ENCODE data around the gene FAM114A1.

The FAM114A1 gene

GRCh38 chr4:38930204-38930603 is 62.6 kb downstream of the FAM114A1 start:
- no peak for TF ChIP-seq REST (IDR thresholded peaks at IDR 0.05; ENCODE audit: insufficient read depth in 1 of 2, low read depth in 2 of 2, low read length in 2 of 2)
- no peak for TF ChIP-seq TAF1 (IDR thresholded peaks at IDR 0.05; ENCODE audit: borderline replicate concordance, insufficient read depth, low read length)
- TF ChIP-seq POLR2AphosphoS5 (IDR thresholded peaks at IDR 0.05; ENCODE audit: low read depth, low read length), result no peak
- TF ChIP-seq FOXP2 (optimal IDR thresholded peaks at IDR 0.05; ENCODE audit: borderline replicate concordance, extremely low read depth, extremely low read length, insufficient read depth), result no peak
- TF ChIP-seq SIN3A (IDR thresholded peaks at IDR 0.05; ENCODE audit: borderline replicate concordance, insufficient read depth, low read length), result no peak

DNA sequence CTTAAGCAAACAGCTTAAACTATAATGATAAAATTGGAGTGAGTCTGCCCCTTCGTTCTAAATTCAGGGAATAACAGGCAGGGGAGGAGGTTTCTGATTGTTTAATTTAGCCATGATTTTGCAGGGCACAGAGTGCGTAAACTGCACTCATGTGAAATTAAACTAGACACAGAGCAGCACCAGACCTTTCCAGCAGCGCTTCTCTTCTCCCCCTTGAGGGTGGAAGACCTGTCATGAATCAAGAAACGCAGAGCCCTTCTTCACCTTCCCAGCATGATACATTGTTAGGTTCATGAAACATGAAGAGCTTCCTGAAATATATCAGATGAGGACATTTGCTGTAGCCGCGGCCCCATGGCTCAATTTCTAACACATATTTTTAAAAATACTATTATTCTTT is 63.1 kb downstream of the FAM114A1 start:
- TF ChIP-seq SIN3A (IDR thresholded peaks at IDR 0.05; ENCODE audit: borderline replicate concordance, insufficient read depth, low read length) (no peak), POLR2AphosphoS5 (IDR thresholded peaks at IDR 0.05; ENCODE audit: low read depth, low read length) (no peak), REST (IDR thresholded peaks at IDR 0.05; ENCODE audit: insufficient read depth in 1 of 2, low read depth in 2 of 2, low read length in 2 of 2) (no peak), FOXP2 (optimal IDR thresholded peaks at IDR 0.05; ENCODE audit: borderline replicate concordance, extremely low read depth, extremely low read length, insufficient read depth) (no peak), TAF1 (IDR thresholded peaks at IDR 0.05; ENCODE audit: borderline replicate concordance, insufficient read depth, low read length) (no peak)

DNA sequence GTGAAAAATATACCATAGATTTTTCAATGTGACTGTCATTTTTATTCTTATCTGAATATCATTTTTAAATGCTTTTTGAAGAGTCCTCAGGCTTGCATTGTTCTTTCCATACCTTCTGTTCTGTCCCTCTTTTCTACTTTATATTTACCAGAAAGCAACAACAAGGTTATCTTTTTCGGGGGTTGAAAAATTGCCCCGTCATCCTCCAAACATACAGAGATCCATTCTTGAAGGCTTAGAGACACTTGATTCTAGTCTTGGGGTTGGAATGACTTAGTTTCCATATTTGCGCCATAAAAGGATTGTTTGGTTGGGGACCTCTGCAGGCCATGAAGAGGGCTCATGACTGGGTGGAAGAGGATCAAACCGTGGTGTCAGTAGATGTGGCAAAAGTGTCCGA is 63.5 kb downstream of the FAM114A1 start:
- TF ChIP-seq REST (IDR thresholded peaks at IDR 0.05; ENCODE audit: insufficient read depth in 1 of 2, low read depth in 2 of 2, low read length in 2 of 2), result no peak
- TF ChIP-seq FOXP2 (optimal IDR thresholded peaks at IDR 0.05; ENCODE audit: borderline replicate concordance, extremely low read depth, extremely low read length, insufficient read depth), result no peak
- no peak for TF ChIP-seq TAF1 (IDR thresholded peaks at IDR 0.05; ENCODE audit: borderline replicate concordance, insufficient read depth, low read length)
- no peak for TF ChIP-seq SIN3A (IDR thresholded peaks at IDR 0.05; ENCODE audit: borderline replicate concordance, insufficient read depth, low read length)
- TF ChIP-seq POLR2AphosphoS5 (IDR thresholded peaks at IDR 0.05; ENCODE audit: low read depth, low read length), result no peak

GRCh38 chr4:38935391-38936073 is 67.9 kb downstream of the FAM114A1 start:
- no peak for TF ChIP-seq POLR2AphosphoS5 (IDR thresholded peaks at IDR 0.05; ENCODE audit: low read depth, low read length)
- no peak for TF ChIP-seq FOXP2 (optimal IDR thresholded peaks at IDR 0.05; ENCODE audit: borderline replicate concordance, extremely low read depth, extremely low read length, insufficient read depth)

- TF ChIP-seq SIN3A (IDR thresholded peaks at IDR 0.05; ENCODE audit: borderline replicate concordance, insufficient read depth, low read length) (no peak), TAF1 (IDR thresholded peaks at IDR 0.05; ENCODE audit: borderline replicate concordance, insufficient read depth, low read length) (no peak), FOXP2 (optimal IDR thresholded peaks at IDR 0.05; ENCODE audit: borderline replicate concordance, extremely low read depth, extremely low read length, insufficient read depth) (no peak), REST (IDR thresholded peaks at IDR 0.05; ENCODE audit: insufficient read depth in 1 of 2, low read depth in 2 of 2, low read length in 2 of 2) (no peak), POLR2AphosphoS5 (IDR thresholded peaks at IDR 0.05; ENCODE audit: low read depth, low read length) (no peak)
These were observed 71.6 kb downstream of the FAM114A1 start for GRCh38 chr4:38939165-38939564.
